ENCODE measurements around the gene TOGARAM2. TPM values are rescaled to one million over a fixed set of nuclear protein-coding genes. Genes with fewer than 3 reads are reported as not detected.

Gene TOGARAM2
- total and polyA plus RNA-seq, 2 experiments from 2014 or later: not detected

DNA sequence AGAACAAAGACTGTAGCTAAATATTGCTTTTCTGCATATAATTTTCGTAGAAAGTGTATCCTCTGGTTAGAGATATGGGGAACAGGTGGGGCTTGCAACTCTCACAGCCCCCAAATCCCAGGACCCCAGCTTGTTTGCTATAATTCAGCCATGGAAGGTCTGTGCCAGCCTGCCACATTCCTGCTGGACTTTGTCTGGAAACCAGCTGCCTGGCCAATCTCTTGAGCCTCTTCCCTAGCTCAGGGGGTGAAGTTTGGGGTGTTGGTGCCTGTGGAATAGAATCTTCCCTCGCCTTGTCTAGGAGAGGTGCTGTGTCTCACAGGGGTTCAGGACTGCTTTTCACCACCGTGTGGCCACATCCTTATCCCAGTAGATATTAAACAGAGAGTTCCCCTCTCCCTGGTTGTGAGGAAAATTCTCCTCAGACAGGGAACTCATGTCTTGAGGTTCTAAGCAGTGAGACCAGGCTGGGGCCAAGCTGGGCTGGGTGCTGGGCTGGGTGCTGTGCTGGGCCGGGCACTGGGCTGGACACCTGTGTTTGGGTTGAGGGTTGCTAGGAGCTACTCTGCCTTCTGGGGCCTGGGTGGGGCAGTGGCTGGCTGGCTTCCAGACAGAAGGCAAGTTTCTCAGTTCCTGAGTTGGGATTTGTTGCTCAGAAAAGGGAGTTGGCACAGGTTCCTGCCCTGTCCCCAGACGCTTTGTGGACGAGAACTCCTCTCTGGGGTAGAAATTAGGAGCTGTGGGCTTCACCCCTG is 12.3 kb downstream of the TOGARAM2 start:
- DNase-seq: no peak
- H3K9ac ChIP-seq: no peak overlapping the region
- no peaks in the 10 kb centered on the region for H3K79me2 ChIP-seq (ENCODE audit: insufficient read depth)
- peaks cover 19% of the 10 kb centered on the region for H3K4me1 ChIP-seq (ENCODE audit: insufficient read depth)
- H3K36me3 ChIP-seq (ENCODE audit: low read depth): no peaks in the 10 kb centered on the region
- H3K27me3 ChIP-seq (replicated peaks; ENCODE audit: insufficient read depth): no peaks in the 10 kb centered on the region
- H3F3A ChIP-seq (ENCODE audit: insufficient read depth): no peaks in the 10 kb centered on the region; the same call in 1 of the 2 replicates
- TF ChIP-seq EZH2 (IDR thresholded peaks at IDR 0.05; ENCODE audit: insufficient read depth, poor library complexity, severe bottlenecking) (no peak), EZH2phosphoT487 (IDR thresholded peaks at IDR 0.05; ENCODE audit: insufficient read depth, low read depth) (no peak)
- WGBS, 2 experiments (ENCODE audit: low coverage in 1 of 2, low lambda C conversion rate in 2 of 2, missing lambda C conversion rate in 2 of 2): 71 to 74% methylated on average over 6 of the region's 6 CpGs
- in situ Hi-C loops (cut with MboI): no loop called here
- no peaks in the 10 kb centered on the region for H4K20me1 ChIP-seq (ENCODE audit: insufficient read depth)
- no peak overlapping the region for H3K4me2 ChIP-seq (ENCODE audit: unreplicated experiment)
- H3K9me2 ChIP-seq (ENCODE audit: insufficient read depth): no peaks in the 10 kb centered on the region
- H2AFZ ChIP-seq: no peak overlapping the region
- H3K27ac ChIP-seq: no peak overlapping the region
- H3K4me3 ChIP-seq: no peak overlapping the region
- H3K9me3 ChIP-seq (ENCODE audit: low read depth): no peaks in the 10 kb centered on the region

DNA sequence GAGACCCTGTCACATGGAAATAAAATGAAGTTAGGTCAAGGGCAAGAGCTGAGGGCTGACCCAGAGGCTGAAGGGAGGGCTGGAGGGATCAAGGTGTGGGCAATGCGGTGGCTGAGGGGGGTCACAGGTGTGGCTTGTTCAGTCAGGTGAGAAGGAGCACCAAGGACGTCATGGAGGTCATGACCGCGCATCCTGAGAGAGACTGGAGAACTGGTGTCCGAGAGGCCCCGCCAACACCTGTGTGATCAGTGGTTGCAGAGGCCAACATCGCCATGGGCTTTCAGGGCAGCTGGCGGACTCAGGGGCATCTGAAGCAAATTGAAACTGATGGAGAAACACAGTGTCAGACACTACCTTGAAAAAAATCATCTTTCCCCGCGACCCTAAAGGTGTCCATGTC is 13.0 kb downstream of the TOGARAM2 start:
- H3K27me3 ChIP-seq (replicated peaks; ENCODE audit: insufficient read depth): no peaks in the 10 kb centered on the region
- no peaks in the 10 kb centered on the region for H4K20me1 ChIP-seq (ENCODE audit: insufficient read depth)
- no peak overlapping the region for H3K4me3 ChIP-seq
- H3K9ac ChIP-seq: no peak overlapping the region
- no peak overlapping the region for H2AFZ ChIP-seq
- H3K4me1 ChIP-seq (ENCODE audit: insufficient read depth): peaks cover 19% of the 10 kb centered on the region
- no peaks in the 10 kb centered on the region; the same call in 1 of the 2 replicates for H3F3A ChIP-seq (ENCODE audit: insufficient read depth)
- H3K27ac ChIP-seq: no peak overlapping the region
- no peaks in the 10 kb centered on the region for H3K9me3 ChIP-seq (ENCODE audit: low read depth)
- H3K9me2 ChIP-seq (ENCODE audit: insufficient read depth): no peaks in the 10 kb centered on the region
- no peak overlapping the region for H3K4me2 ChIP-seq (ENCODE audit: unreplicated experiment)
- in situ Hi-C loops (cut with MboI): no loop called here
- TF ChIP-seq EZH2 (IDR thresholded peaks at IDR 0.05; ENCODE audit: insufficient read depth, poor library complexity, severe bottlenecking) (no peak), EZH2phosphoT487 (IDR thresholded peaks at IDR 0.05; ENCODE audit: insufficient read depth, low read depth) (no peak)
- WGBS, 2 experiments (ENCODE audit: low coverage in 1 of 2, low lambda C conversion rate in 2 of 2, missing lambda C conversion rate in 2 of 2): 86 to 90% methylated on average over 10 of the region's 10 CpGs
- H3K79me2 ChIP-seq (ENCODE audit: insufficient read depth): no peaks in the 10 kb centered on the region
- no peak for DNase-seq
- no peaks in the 10 kb centered on the region for H3K36me3 ChIP-seq (ENCODE audit: low read depth)

DNA sequence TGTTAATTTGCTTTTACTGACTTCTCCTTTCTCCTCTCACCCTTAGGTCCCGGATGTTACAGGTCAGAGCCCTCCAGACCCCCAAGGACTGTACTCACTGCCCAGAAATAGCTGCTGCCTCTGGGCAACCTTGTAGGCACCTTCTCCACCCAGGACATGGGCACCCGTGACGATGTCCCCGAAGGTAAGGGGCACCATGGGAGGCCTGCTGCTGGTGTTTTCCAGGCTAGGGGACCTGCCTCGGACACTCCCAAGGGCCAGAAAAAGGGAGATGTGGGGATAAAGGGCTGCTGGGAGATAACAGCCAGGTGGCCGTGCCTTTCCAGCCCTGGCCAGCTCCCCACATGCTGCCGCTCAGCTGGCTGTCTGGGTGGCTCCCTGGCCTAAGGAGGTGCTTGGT is 13.6 kb downstream of the TOGARAM2 start:
- TF ChIP-seq EZH2 (IDR thresholded peaks at IDR 0.05; ENCODE audit: insufficient read depth, poor library complexity, severe bottlenecking) (no peak), EZH2phosphoT487 (IDR thresholded peaks at IDR 0.05; ENCODE audit: insufficient read depth, low read depth) (no peak)
- no peak for DNase-seq
- H4K20me1 ChIP-seq (ENCODE audit: insufficient read depth): no peaks in the 10 kb centered on the region
- H3K4me1 ChIP-seq (ENCODE audit: insufficient read depth): peaks cover 19% of the 10 kb centered on the region
- in situ Hi-C loops (cut with MboI): no loop called here
- H3K27ac ChIP-seq: no peak overlapping the region
- no peak overlapping the region for H3K9ac ChIP-seq
- H3K36me3 ChIP-seq (ENCODE audit: low read depth): no peaks in the 10 kb centered on the region
- no peaks in the 10 kb centered on the region for H3K79me2 ChIP-seq (ENCODE audit: insufficient read depth)
- no peak overlapping the region for H2AFZ ChIP-seq
- H3K4me3 ChIP-seq: no peak overlapping the region
- H3K27me3 ChIP-seq (replicated peaks; ENCODE audit: insufficient read depth): no peaks in the 10 kb centered on the region
- H3K4me2 ChIP-seq (ENCODE audit: unreplicated experiment): no peak overlapping the region
- 72 to 73% methylated on average over 7 of the region's 7 CpGs for WGBS, 2 experiments (ENCODE audit: low coverage in 1 of 2, low lambda C conversion rate in 2 of 2, missing lambda C conversion rate in 2 of 2)
- no peaks in the 10 kb centered on the region for H3K9me2 ChIP-seq (ENCODE audit: insufficient read depth)
- no peaks in the 10 kb centered on the region for H3K9me3 ChIP-seq (ENCODE audit: low read depth)
- H3F3A ChIP-seq (ENCODE audit: insufficient read depth): no peaks in the 10 kb centered on the region; the same call in 1 of the 2 replicates

DNA sequence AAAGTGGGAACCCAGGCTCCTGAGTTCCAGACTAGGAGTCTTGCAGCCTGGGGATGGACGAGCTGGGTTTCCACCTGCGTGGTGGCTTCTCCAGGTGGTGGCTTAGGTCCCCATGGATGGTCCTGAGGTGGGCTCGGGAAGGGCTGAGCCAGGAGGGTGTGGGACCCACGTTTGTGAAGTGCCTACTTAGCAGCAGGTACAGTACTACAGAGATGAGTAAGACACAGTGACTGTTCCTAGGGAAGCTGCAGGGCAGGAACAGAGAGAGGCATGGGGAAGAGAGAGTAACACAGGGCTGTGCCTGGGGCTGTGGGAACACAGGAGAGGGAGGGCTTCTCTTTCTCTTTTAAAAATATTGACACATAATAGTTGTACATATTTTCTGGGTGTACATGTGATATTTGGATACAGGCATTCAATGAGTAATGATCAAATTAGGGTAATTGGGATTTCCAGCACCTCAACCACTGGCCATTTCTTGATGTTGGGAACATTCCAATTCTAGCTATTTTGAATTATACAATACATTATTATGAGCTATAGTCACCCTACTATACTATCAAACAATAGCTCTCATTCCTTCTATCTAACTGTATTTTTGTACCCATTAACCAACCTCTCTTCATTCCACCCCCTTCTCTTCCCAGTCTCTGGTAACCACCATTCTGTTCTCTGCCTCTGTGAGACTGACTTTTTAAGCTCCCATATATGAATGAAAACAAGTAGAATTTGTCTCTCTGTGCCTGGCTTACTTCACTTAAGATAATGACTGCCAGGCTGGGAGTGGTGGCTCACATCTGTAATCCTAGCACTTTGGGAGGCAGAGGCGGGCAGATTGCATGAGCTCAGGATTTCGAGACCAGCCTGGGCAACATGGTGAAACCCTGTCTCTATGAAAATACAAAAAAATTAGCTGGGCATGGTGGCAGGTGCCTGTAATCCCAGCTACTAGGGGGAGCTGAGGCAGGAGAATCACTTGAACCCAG is 15.0 kb downstream of the TOGARAM2 start:
- Histone ChIP-seq H3K9me3 (ENCODE audit: low read depth) (no peaks in the 10 kb centered on the region), H3K9me2 (ENCODE audit: insufficient read depth) (no peaks in the 10 kb centered on the region), H3K27ac (no peak overlapping the region), H3K9ac (no peak overlapping the region), H4K20me1 (ENCODE audit: insufficient read depth) (no peaks in the 10 kb centered on the region), H3K36me3 (ENCODE audit: low read depth) (no peaks in the 10 kb centered on the region), H2AFZ (no peak overlapping the region), H3F3A (ENCODE audit: insufficient read depth) (no peaks in the 10 kb centered on the region; the same call in 1 of the 2 replicates), H3K4me2 (ENCODE audit: unreplicated experiment) (no peak overlapping the region), H3K4me3 (no peak overlapping the region), H3K79me2 (ENCODE audit: insufficient read depth) (no peaks in the 10 kb centered on the region), H3K4me1 (ENCODE audit: insufficient read depth) (peaks cover 18% of the 10 kb centered on the region), H3K27me3 (replicated peaks; ENCODE audit: insufficient read depth) (no peaks in the 10 kb centered on the region)
- in situ Hi-C loops (cut with MboI): no loop called here
- 46 to 54% methylated on average over 6 of the region's 6 CpGs for WGBS, 2 experiments (ENCODE audit: low coverage in 1 of 2, low lambda C conversion rate in 2 of 2, missing lambda C conversion rate in 2 of 2)
- DNase-seq: no peak
- TF ChIP-seq EZH2 (IDR thresholded peaks at IDR 0.05; ENCODE audit: insufficient read depth, poor library complexity, severe bottlenecking) (no peak), EZH2phosphoT487 (IDR thresholded peaks at IDR 0.05; ENCODE audit: insufficient read depth, low read depth) (no peak)

Data from GM23248 (cell line).